Limb (tissue), 2 donors: Measurements from ENCODE around the gene SLC6A6.
"Not testable (repeated sequence)": the region's sequence is repeated elsewhere in the genome, so short reads cannot be mapped to it uniquely, and the experiment has no call there.

ENCODE experiments used
- DNase-seq, 2 donors: peaks; one replicate each; pipeline ENCODE4 v3.0.0-alpha.2; 2016; ENCODE audit errors: extremely low spot score in 2 of 2

The SLC6A6 gene

DNA sequence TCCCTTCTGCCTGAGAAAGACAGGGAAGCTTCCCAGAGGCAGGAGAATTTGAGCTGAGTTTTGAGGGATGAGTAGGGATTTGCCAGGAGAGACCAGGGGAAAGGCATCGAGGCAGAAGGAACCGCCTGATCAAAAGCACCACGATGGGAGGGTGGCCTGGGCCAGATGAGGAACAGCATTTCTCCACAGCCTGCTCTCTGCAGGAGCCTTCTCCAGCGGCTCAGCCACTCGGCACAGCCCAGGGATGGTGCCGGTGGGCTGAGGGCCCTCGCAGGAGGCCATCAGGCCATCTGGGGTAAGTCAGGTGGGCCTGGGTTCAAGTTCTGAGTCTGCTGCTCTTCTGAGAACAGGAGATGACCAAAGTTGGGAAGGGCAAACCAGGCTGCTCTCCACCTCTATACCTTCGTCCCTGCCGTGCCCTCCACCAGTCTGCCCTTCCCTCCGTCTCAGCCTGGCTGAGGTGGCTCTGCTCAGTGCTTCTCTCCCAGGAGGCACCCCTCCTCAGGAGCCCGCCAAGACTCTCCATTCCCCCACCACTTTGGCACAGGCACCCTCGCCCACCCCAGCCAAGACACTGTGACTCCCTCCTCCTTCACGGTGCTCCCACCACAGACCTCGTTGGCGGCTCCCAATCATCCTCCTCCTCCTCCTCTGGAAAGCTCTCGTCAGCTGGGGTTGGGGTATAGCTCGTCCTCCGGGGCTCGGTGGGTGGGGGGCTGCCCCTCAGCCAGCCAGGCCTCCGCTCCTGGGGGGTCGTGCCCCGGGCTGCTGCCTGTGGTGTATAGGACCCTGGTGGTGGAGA lies 102.8 kb downstream of the SLC6A6 start:
- DNase-seq, result peak in 1 of 2 donors; percentile 25

DNA sequence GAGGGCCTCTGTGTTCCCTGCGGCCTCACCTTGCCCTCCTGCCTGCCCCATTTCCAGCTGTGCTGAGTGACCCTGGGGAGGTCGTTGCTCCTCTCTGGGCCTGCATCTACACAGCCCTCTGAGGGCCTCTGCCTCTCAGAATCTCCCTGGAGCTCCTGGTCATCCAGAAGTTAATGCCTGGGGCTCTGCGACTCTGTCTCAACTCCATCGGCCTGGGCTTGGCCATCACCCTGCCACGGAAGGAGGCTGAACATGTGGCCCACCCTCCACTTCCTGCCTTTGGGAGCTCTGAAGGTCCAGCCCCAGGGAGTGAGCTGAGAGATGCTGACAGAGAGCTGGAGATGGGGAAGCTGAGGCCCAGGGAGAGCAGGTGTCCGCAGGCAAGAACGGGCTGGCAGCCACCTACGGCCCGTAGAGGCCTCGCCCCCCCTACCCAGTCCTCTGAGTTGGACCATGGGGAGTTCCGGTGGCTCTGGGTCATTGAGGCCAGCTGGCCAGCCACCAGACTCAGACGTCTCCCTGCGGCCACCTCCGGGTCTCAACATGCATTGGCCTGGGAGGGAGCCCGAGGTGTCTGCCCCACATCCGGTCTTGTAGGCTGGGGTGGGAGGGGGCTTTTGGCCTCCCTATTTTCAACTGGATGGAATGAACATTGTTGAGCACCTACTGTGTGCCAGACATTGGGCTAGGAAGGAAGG lies 103.5 kb downstream of the SLC6A6 start:
- peak in 1 of 2 donors; percentile 23 for DNase-seq

DNA sequence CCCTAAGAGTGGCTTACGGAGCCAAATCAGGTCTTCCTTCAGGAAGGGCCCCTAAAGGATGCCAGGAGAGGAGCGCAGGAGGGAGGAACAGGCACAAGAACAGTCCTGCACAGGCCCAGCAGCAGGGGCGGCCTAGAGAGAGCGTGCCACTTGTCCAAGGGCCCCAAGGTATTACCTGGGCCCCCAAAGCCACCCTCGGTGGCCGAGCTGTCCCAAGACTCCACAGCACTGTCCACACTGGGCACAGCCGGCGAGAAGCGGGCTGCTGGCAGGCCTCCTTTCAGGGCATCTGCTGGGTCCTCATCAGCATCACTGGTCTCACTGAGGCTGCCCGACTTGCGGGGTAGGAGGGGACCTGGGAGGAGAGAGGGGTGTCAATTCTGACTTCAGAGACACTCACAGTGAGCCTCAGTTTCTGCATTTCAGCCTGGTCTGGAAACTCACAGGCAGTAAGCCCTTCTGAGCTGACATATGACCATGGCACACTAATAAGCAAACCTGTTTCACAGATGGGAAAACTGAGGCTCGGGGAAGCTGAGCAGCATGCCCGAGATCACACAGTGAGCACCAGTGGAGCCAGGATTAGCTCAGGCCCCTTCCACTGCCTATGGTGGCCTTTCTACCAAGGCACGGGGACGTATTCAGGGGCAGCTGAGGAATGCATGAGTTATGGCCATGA lies 104.4 kb downstream of the SLC6A6 start:
- peak in 1 of 2 donors; percentile 23 for DNase-seq

DNA sequence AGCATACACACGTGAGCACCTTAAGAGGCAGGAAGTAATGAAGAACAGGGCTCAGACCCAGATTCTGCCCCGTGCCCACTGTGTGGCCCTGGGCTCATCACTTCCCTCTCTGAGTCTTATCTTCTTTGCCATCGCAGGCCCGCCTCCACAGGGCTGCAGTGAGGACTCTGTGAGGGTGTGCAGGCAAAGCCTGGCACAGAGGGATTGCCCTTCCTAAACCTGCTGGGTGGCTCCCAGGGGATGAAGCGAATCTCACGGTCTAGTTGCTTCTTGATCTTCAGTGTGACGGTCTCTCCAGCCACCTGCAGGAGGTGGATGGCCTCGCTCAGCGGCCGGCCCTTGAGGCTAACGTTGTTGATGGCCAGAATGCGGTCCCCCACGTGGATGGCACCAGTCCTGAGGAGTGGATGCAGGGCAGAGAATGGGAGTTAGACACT lies 104.9 kb downstream of the SLC6A6 start:
- no peak for DNase-seq

DNA sequence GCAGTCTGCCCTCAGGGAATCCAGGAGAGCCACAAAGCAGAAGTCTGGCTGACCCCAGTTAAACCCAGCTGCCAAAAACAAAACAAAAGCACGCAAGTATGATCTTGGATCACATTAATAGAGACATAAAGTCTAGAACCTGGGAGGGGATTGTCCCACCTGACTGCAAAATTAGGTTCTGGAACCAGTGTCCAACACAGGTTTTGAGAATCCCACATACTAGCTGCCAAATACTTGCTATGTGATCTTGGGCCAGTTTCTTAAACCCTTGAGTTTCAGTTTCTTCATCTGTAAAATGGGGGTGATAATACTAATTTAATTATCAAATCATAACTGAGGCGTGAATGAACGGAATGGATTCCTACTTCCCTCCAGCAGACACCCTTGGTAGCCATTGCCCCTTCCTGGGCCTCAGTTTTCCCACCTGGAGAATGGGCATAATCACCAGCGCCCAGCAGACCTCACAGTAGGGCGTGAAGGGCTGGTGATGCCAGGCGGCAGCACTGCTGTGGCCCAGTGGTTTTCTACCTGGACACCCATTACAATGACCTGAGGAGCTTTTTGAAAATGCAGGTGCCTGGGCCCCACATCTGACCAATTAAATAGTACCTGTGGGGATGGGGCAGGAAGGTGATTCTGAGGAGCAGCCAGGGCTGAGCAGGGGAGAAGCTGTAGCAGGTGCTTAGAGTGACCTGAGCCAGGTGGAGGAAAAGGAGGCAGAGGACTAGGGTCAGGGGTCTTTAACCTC lies 105.5 kb downstream of the SLC6A6 start:
- peak in 1 of 2 donors; percentile 22 for DNase-seq

DNA sequence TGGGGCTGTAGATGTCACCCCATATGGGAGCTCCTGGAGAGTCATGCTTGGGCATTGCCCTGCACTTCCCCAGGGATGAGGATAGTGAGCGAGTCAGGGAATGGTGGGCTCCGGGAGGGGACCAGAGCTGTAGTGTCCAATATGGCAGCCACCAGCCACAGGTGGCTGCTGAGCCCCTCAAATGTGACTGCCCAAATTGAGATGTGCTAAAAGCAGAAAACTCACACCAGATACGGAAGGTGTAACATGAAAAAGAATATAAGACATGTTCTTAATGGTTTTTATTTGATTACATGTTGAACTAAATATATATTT lies 106.1 kb downstream of the SLC6A6 start:
- DNase-seq, result no peak

DNA sequence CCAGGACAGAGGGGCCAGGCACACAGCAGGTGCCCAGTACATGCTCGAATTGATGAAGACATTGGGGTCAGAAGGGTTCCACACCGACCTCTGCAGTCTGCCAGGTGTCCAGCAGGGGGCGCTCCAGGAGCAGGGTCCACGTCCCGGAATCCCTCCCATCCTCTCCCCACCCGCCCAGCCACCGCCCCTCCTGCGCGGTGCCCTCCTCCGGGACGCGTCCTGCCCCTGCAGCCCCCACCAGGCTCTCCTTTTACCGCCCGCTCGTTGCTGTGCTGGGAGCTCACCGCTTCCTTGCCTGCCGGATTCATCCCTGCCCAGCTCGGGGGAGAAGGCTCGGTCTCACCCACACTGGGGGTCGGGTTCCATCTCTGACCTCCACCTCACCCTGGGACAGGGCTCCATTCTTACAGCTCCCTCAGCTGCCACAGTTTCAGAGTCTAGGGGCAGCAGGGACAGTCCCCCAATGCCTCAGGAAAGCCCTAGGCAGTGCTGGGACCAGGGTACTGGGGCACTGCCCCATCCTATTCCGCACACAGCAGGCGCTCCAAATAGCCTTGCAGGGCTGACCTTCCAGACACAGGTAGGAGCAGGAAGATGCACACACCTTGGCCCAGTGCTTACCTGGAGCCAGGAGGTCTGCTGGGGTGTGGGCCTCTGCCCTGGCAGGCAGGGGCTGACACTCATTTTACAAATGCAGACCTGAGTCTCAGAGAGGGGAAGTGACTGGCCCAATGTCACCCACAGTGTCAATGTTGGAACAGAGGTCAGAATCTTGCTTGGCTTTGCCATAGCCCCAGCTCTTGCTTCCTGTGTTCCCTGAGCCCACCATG lies 106.8 kb downstream of the SLC6A6 start:
- DNase-seq, result peak; percentile 57 to 85

DNA sequence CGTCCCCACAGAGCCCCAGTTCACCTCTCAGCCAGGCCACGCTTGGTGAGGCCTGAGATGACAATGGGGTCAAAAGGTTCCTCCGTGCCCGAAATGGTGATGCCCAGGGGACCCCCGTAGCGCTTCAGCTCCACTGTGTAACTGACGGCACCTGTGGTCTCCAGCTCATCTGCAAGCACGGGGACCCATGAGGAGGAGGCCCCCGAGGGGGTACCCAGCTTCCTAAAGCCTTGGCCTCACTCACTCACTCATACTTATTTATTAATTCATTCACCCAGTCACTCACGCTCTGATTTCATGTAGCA lies 107.3 kb downstream of the SLC6A6 start:
- peak in 1 of 2 donors; percentile 26 for DNase-seq

DNA sequence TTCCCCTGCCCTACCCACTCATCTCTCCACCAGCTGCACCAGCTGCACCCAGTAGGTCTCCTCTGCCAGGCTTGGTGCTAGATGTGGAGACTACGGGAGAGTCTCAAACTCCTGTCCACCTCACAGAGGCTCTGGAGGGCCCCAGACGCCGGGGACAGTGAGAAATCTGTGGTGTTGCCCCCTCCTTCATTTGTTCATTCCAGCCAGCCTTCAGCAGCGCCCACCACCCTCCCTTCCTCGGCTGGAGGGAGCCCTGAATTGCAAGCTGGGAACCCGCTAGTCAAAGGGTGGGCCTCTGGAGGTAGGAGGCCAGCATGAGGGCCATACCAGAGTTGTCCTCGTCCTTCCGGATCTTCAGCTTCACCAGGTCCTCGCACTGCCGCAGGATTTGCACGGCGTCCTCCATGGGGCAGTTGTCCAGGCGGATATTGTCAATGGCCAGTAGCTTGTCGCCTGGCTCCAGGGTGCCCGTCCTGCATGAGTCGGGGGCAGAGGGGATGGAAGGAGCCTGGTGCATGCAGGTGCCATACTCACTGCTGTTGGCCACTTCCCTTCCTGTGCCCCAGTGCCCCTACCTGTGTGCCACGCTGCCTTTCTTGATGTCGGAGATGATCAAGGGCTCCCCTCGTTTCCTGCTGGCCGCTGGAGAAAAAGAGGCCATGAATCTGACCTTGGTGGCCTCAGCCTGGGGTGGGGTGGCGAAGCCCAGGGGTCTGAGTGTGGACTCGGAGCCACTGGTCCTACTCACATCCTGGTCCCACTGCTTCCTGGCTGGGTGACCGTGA lies 108.6 kb downstream of the SLC6A6 start:
- peak in 1 of 2 donors; percentile 20 for DNase-seq

DNA sequence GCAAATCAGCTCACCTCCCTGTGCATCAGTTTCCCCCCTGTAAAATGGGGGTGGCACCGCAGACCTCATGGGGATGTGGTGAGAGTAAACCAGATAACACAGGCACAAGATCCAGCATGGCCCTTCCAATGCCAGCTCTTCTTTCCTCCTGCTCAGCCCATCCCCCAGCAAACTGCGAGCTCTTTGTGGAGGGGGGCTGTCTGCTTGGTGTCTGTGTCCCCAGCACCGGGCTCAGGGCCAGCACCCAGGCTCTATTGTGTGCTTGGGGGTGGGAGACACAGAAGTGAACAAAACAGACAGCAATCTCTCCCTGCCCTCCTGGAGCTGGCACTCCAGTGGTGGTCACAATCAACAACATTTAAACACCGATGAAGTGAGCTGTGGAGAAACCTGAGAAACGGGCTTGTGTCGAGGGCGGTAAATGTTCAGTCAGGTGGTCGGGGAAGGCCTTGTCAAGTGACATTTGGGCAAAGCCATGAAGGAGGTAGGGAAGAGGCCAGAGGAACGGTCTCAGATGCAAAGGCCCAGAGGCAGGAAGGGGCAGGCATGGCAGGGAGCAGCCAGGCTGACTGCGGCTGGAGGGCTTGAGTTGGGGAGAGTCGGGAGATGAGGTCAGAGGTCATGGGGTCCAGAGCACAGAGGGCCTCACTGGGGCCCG lies 109.3 kb downstream of the SLC6A6 start:
- DNase-seq, result peak in 1 of 2 donors; percentile 35

DNA sequence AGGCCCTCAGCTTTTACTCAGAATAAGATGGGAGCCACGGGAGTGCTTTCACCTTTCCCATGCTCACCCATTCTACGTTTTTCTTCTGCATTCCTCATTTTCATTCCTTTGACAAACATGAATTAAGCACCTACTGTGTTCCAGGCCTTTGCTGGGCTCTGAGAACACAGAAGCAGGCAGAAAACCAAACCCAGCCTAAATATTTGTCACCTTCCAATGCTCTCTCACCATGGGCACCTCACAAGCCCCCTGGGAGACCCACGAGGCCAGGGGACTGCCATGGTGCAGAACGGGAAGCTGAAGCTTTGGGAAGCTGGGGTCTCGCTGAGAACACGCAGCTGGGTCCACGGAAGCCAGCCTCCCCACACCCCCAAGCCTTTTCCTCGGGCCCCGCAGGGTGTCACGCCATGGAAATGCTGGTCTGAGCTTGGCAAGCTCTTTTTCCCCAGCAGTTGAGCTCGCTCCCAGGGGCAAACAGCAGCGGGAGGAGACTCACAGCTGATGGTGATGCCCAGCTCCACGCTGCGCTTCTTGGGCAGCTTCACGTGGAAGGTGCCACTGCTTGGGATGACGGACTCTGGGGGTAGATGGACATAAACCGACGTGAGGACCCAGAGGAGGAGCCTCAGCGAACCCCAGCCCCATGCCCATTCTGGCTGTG lies 110.0 kb downstream of the SLC6A6 start:
- DNase-seq, result peak in 1 of 2 donors; percentile 18

DNA sequence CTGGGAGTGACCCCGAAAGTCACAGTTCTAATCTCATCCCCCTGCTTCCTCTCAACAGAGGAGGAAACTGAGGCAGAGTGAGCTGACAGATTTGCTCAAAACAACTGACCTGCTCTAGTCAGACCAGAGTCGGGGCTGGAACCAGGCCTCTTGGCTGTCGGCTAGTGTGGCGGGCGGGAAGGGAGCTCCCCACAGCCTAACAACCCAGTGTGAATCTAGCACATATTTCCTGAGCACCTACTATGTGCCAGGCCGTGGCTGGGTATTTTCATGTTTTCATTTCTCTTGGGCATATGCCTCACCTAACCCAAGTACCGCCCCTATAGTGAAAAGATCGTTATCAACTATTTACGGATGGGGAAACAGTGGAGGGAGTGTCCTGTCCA lies 110.5 kb downstream of the SLC6A6 start:
- peak in 1 of 2 donors; percentile 9 for DNase-seq

DNA sequence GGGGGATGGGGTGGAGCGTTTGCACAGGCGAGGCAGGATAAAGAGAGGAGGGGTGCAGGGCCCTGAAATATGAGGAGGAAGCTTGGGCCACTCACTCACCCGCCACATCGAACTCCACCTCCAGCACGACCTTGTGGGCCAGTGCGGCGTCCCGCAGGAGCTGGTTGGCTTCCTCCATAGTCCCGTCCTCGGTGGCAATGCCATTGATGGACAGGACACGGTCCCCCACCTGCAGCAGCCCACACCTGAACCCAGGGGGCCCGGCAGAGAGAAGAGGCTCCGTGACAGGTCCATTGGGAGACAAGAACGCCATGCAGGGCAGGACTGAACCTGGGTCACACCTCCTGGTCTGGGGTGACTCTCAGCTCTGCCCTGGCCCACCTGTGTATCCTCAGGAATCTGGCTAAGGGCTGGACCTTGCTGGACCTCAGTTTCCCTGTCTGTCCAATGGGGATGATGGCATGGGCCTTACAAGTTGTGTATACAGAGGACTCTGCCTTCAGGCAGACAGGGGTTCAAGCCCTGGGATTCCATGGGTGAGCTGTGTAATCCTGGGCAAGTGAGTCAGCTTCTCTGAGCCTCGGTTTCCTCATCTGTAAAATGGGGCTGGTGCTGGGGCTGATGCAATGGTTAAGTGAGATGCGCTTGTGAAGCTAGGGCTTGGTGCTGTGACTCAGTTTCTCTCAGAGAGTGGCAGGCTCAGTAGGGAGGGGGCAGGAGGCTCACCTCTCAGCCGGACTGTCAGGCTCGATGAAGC lies 111.3 kb downstream of the SLC6A6 start:
- peak in 1 of 2 donors; percentile 14 for DNase-seq

DNA sequence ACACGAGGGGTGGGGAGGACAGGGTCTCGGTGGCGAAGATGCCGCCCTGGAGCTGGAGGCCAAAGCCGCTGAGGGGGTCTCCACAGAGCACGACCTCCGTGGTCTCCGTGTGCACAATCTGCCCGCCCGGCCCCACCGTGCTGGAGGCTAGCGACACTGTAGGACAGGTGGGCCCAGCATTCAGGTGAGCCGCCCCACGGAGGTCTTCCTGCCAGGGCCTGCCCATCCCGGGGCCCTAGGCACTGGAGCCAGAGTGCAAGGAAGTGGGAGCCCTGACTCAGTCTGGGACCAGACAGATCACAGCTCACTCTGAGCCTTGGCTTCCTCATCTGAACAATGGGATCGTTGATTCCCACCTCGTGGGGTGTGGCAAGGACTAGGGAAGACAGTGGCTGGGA lies 111.9 kb downstream of the SLC6A6 start:
- DNase-seq, result peak in 1 of 2 donors; percentile 12

DNA sequence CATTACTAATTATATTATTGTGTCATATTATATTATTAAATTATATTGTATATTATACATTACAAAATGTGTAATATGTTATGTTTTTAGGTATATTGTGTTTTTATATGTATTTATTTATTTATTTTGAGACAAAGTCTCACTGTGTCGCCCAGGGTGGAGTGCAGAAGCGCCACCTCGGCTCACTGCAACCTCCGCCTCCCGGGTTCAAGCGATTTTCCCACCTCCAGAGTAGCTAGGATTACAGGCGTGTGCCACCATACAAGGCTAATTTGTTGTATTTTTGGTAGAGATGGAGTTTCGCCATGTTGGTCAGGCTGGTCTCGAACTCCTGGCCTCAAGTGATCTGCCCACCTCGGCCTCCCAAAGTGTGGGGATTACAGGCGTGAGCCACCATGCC lies 113.1 kb downstream of the SLC6A6 start:
- not testable (repeated sequence) for DNase-seq

DNA sequence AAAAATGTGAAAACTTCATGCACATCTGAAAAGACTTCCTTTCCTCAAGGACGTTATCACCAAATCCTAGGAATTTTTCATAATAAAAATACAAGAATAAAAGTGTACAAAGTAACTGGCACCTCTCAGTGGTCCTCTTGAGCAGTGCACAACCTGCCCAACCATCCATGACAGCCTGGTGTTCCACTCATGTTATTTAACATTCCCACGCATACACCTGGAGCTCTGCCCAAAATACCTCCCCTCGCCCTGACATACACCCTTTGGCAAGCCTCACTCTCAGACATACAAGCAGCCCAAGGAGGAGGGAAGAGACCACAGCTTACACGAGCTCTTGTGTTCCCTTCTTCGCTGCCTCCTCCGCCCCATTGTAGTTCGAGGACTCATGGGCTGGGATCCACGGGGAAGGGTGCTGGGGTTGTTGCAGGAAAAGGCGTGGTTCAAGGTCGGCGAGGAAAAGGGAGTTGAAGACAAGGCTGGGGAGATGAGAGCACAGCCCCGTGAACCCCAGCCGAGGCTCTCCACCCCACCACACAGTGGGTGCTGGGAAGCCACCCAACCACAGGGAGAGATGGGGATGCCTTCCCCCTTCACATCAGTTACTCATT lies 114.4 kb downstream of the SLC6A6 start:
- DNase-seq, result peak in 1 of 2 donors; percentile 12

DNA sequence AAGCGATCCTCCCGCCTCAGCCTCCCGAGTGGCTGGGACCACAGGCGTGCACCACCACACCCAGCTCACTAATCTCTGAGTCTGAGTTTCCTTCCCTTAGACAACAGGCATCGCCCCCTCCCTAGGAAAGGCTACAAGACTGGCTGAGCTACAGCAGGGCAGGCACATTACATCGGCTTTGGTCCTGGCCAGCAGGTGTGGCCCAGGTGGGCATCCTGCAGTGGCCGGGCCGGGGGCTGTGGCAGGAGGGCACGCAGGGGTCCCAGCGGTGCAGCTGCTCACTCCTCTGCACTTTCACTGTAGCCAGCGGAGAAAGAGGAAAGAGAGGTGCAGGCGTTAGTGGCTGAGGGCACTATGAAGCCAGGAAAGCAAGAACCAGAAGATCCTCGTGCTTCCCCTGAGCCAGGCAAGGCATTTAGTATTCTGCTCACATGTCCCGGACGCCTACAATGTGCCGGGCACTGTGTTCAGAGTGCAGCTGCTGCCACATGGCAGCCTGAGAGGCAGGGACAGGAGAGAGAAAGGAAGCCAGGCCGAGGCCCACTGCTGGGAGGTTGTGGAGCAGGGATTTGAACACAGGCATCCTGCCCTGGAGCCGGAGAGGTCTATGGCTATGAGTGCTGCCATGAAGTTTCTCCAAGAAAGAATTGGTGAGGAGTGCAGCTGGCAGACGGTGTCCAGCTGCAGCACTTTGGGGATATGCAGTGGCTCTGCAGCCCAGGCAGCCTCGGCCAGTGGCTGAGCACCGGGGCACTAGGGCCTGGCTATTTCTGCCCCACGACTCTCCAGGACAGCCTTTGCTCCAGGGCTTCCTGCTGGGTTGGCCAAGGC lies 115.4 kb downstream of the SLC6A6 start:
- DNase-seq, result no peak
